ENCODE data around the gene XXYLT1. TPM values are rescaled to one million over a fixed set of nuclear protein-coding genes. Genes with fewer than 3 reads are reported as not detected.

Gene XXYLT1
- total RNA-seq, 1 experiment from 2014 or later = 25.5 TPM

GRCh38 chr3:195194559-195195206 is 76.3 kb downstream of the XXYLT1 start:
- intact Hi-C loops (cut with micrococcal nuclease) = no loop called here
- Histone ChIP-seq H3F3A (ENCODE audit: low read length, unreplicated experiment) (peaks cover 8% of the 10 kb centered on the region), H3K4me2 (ENCODE audit: low read length) (no peak overlapping the region), H3K9me2 (replicated peaks; ENCODE audit: low read length) (no peaks in the 10 kb centered on the region), H2AFZ (ENCODE audit: low read length) (no peak overlapping the region), H3K27me3 (ENCODE audit: low read length) (no peaks in the 10 kb centered on the region), H3K4me3 (ENCODE audit: low read length) (no peak overlapping the region), H3K36me3 (ENCODE audit: low read depth, low read length) (peaks cover 7% of the 10 kb centered on the region; the same call in 1 of the 2 replicates), H3K79me2 (ENCODE audit: low read length) (peaks cover 50% of the 10 kb centered on the region), H4K20me1 (ENCODE audit: low read length) (no peaks in the 10 kb centered on the region), H3K27ac (ENCODE audit: low read length) (no peak overlapping the region), H3K9ac (ENCODE audit: low read length) (no peak overlapping the region), H3K4me1 (ENCODE audit: insufficient read depth, low read length) (peaks cover 30% of the 10 kb centered on the region), H3K9me3 (ENCODE audit: low read length) (no peaks in the 10 kb centered on the region; the same call in 1 of the 2 replicates)
- no peak for ATAC-seq
- TF ChIP-seq EZH2 (IDR thresholded peaks at IDR 0.05; ENCODE audit: low read length, unreplicated experiment) (no peak), EZH2phosphoT487 (IDR thresholded peaks at IDR 0.05; ENCODE audit: borderline replicate concordance, low read length) (no peak), CTCF (conservative IDR thresholded peaks at IDR 0.05; ENCODE audit: low read depth, low read length) (no peak)
- CTCF ChIA-PET = no interaction called here
- POLR2A ChIA-PET (ENCODE audit: unreplicated experiment) = no interaction called here
- BruUV-seq (replicated peaks) = no TSS peak
- no peak for DNase-seq

GRCh38 chr3:195191580-195191979 is 79.4 kb downstream of the XXYLT1 start:
- CTCF ChIA-PET = no interaction called here
- H2AFZ ChIP-seq (ENCODE audit: low read length) = no peak overlapping the region
- POLR2A ChIA-PET (ENCODE audit: unreplicated experiment) = no interaction called here
- DNase-seq (no peak), ATAC-seq (no peak)
- H3F3A ChIP-seq (ENCODE audit: low read length, unreplicated experiment) = no peaks in the 10 kb centered on the region
- no peaks in the 10 kb centered on the region for H3K9me2 ChIP-seq (replicated peaks; ENCODE audit: low read length)
- H3K27me3 ChIP-seq (ENCODE audit: low read length) = no peaks in the 10 kb centered on the region
- intact Hi-C loops (cut with micrococcal nuclease) = no loop called here
- no peak overlapping the region for H3K9ac ChIP-seq (ENCODE audit: low read length)
- H3K27ac ChIP-seq (ENCODE audit: low read length) = no peak overlapping the region
- BruUV-seq (replicated peaks) = no TSS peak
- peaks cover 52% of the 10 kb centered on the region for H3K79me2 ChIP-seq (ENCODE audit: low read length)
- peaks cover 11% of the 10 kb centered on the region for H3K4me1 ChIP-seq (ENCODE audit: insufficient read depth, low read length)
- H3K36me3 ChIP-seq (ENCODE audit: low read depth, low read length) = peaks cover 7% of the 10 kb centered on the region; the same call in 1 of the 2 replicates
- no peaks in the 10 kb centered on the region for H4K20me1 ChIP-seq (ENCODE audit: low read length)
- TF ChIP-seq CTCF (conservative IDR thresholded peaks at IDR 0.05; ENCODE audit: low read depth, low read length) (no peak), EZH2phosphoT487 (IDR thresholded peaks at IDR 0.05; ENCODE audit: borderline replicate concordance, low read length) (no peak), EZH2 (IDR thresholded peaks at IDR 0.05; ENCODE audit: low read length, unreplicated experiment) (no peak)
- no peak overlapping the region for H3K4me2 ChIP-seq (ENCODE audit: low read length)
- H3K4me3 ChIP-seq (ENCODE audit: low read length) = no peak overlapping the region
- no peaks in the 10 kb centered on the region; the same call in 1 of the 2 replicates for H3K9me3 ChIP-seq (ENCODE audit: low read length)

- H3K4me2 ChIP-seq (ENCODE audit: low read length) = no peak overlapping the region
- no peaks in the 10 kb centered on the region; the same call in 1 of the 2 replicates for H3K9me3 ChIP-seq (ENCODE audit: low read length)
- no peak for TF ChIP-seq CTCF (conservative IDR thresholded peaks at IDR 0.05; ENCODE audit: low read depth, low read length)
- TF ChIP-seq EZH2 (IDR thresholded peaks at IDR 0.05; ENCODE audit: low read length, unreplicated experiment) = no peak
- TF ChIP-seq EZH2phosphoT487 (IDR thresholded peaks at IDR 0.05; ENCODE audit: borderline replicate concordance, low read length) = no peak
- H3K36me3 ChIP-seq (ENCODE audit: low read depth, low read length) = peaks cover 7% of the 10 kb centered on the region; the same call in 1 of the 2 replicates
- BruUV-seq (replicated peaks) = no TSS peak
- POLR2A ChIA-PET (ENCODE audit: unreplicated experiment) = no interaction called here
- DNase-seq (no peak), ATAC-seq (no peak)
- H3K9me2 ChIP-seq (replicated peaks; ENCODE audit: low read length) = no peaks in the 10 kb centered on the region
- CTCF ChIA-PET = no interaction called here
- no peaks in the 10 kb centered on the region for H3F3A ChIP-seq (ENCODE audit: low read length, unreplicated experiment)
- H3K27me3 ChIP-seq (ENCODE audit: low read length) = no peaks in the 10 kb centered on the region
- H3K79me2 ChIP-seq (ENCODE audit: low read length) = peaks cover 35% of the 10 kb centered on the region
- H4K20me1 ChIP-seq (ENCODE audit: low read length) = no peaks in the 10 kb centered on the region
- H3K9ac ChIP-seq (ENCODE audit: low read length) = no peak overlapping the region
- H2AFZ ChIP-seq (ENCODE audit: low read length) = no peak overlapping the region
- peaks cover 12% of the 10 kb centered on the region for H3K4me1 ChIP-seq (ENCODE audit: insufficient read depth, low read length)
- intact Hi-C loops (cut with micrococcal nuclease) = no loop called here
- H3K4me3 ChIP-seq (ENCODE audit: low read length) = no peak overlapping the region
- H3K27ac ChIP-seq (ENCODE audit: low read length) = no peak overlapping the region
These were observed 81.1 kb downstream of the XXYLT1 start for GRCh38 chr3:195189821-195190220.
